ENCODE data around the gene PHF12.
A peak's percentile ranks its signal among the peaks of the same experiment; 100 is the strongest.

Gene PHF12

DNA sequence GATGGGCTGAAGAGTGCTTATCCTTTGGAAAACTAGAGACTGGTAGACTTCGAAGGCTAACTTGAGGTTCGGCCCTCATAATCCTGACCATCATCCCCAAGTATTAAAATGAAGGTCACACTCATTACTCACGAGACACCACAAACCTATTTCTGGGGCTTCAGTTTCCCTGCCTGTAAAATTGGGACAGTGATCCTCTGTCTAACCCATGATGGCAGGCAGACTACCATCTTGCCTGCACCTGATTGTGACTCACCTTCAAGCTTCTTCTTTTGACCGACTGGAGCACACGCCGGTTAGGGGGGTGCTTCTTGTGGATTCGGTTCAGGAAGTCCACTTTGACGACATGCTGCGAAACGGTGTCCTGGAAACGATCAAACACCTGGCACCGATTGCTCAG lies 34.3 kb downstream of the PHF12 start:
- H3K4me3 ChIP-seq (ENCODE audit: insufficient read depth in 1 of 2, low read depth in 1 of 2, low read length in 2 of 2) = no peak overlapping the region
- H3K36me3 ChIP-seq (ENCODE audit: control insufficient read depth in 1 of 2, insufficient read depth in 2 of 2, low read depth in 1 of 2, low read length in 2 of 2) = peaks cover 65 to 93% of the 10 kb centered on the region in 2 experiments
- WGBS = 92% methylated on average over 12 of the region's 12 CpGs
- no peak overlapping the region for H2BK15ac ChIP-seq (ENCODE audit: low read depth, poor library complexity, severe bottlenecking)
- H3K27me3 ChIP-seq (ENCODE audit: control insufficient read depth in 1 of 2, insufficient read depth in 1 of 2, low read length in 2 of 2) = no peaks in the 10 kb centered on the region
- H3K79me1 ChIP-seq (replicated peaks; ENCODE audit: low read length, poor library complexity, severe bottlenecking) = peaks cover 36% of the 10 kb centered on the region
- H2AK5ac ChIP-seq (ENCODE audit: low read length, severe bottlenecking) = no peak overlapping the region
- H3K4me2 ChIP-seq (ENCODE audit: low read length, poor library complexity, severe bottlenecking) = no peak overlapping the region
- H3K18ac ChIP-seq (ENCODE audit: low read depth in 1 of 2, low read length in 2 of 2) = no peak overlapping the region
- DNase-seq = no peak
- no peak overlapping the region for H3K27ac ChIP-seq (ENCODE audit: low read length, poor library complexity, severe bottlenecking)
- H3K4me1 ChIP-seq (ENCODE audit: control insufficient read depth, insufficient read depth, low read depth, low read length) = no peaks in the 10 kb centered on the region
- H2AFZ ChIP-seq (ENCODE audit: low read depth, low read length) = no peak overlapping the region
- H3K9me3 ChIP-seq (ENCODE audit: control insufficient read depth, low read length) = no peaks in the 10 kb centered on the region
- H3K9ac ChIP-seq (ENCODE audit: low read length) = peak overlapping the region; percentile 50
- no peak overlapping the region for H2BK120ac ChIP-seq (ENCODE audit: low read depth, low read length)
- no peak overlapping the region for H2BK5ac ChIP-seq (ENCODE audit: low read depth, low read length, poor library complexity, severe bottlenecking)
- no peak overlapping the region for H4K91ac ChIP-seq (ENCODE audit: low read length)
- H3K14ac ChIP-seq (ENCODE audit: low read length in 2 of 2) = no peak overlapping the region
- H3K4ac ChIP-seq (ENCODE audit: low read depth in 1 of 2, low read length in 2 of 2) = no peak overlapping the region
- H4K8ac ChIP-seq (ENCODE audit: low read length) = no peak overlapping the region
- no peak overlapping the region for H2BK12ac ChIP-seq (ENCODE audit: low read length in 2 of 2)
- H3K23ac ChIP-seq (ENCODE audit: low read length in 2 of 2) = no peak overlapping the region

DNA sequence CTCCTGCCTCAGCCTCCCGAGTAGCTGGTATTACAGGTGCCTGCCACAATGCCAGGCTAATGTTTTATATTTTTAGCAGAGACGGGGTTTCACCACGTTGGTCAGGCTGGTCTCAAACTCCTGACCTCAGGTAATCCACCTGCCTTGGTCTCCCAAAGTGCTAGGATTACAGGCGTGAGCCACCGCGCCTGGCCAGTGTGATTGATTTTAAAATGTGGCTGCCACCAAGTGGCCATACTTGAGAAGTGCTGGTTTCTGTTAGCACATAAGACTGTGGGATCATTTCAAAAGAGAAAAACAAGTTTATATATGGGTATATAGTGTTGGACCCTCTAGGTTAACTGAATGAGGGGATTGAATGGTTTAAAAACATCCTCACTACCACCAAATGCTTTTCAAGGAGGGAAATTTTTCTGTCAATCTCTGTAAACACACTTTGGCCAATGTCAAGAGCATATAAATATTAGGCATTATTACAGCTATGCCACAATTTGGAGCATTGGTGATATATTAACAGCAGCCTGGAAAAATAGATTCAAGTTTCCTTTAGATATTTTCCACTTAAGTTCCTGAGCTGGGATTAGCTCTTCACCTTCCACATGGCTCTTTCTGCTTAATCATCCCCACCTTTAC lies 34.9 kb downstream of the PHF12 start:
- no peak overlapping the region for H3K4me2 ChIP-seq (ENCODE audit: low read length, poor library complexity, severe bottlenecking)
- H3K4me3 ChIP-seq (ENCODE audit: insufficient read depth in 1 of 2, low read depth in 1 of 2, low read length in 2 of 2) = no peak overlapping the region
- no peak overlapping the region for H4K91ac ChIP-seq (ENCODE audit: low read length)
- H3K4me1 ChIP-seq (ENCODE audit: control insufficient read depth, insufficient read depth, low read depth, low read length) = no peaks in the 10 kb centered on the region
- H3K14ac ChIP-seq (ENCODE audit: low read length in 2 of 2) = no peak overlapping the region
- H2BK5ac ChIP-seq (ENCODE audit: low read depth, low read length, poor library complexity, severe bottlenecking) = no peak overlapping the region
- no peak overlapping the region for H2BK12ac ChIP-seq (ENCODE audit: low read length in 2 of 2)
- no peak overlapping the region for H4K8ac ChIP-seq (ENCODE audit: low read length)
- peaks cover 40% of the 10 kb centered on the region for H3K79me1 ChIP-seq (replicated peaks; ENCODE audit: low read length, poor library complexity, severe bottlenecking)
- H2BK120ac ChIP-seq (ENCODE audit: low read depth, low read length) = no peak overlapping the region
- peak; percentile 54 for DNase-seq
- H2AFZ ChIP-seq (ENCODE audit: low read depth, low read length) = no peak overlapping the region
- no peak overlapping the region for H3K9ac ChIP-seq (ENCODE audit: low read length)
- H3K23ac ChIP-seq (ENCODE audit: low read length in 2 of 2) = no peak overlapping the region
- H3K36me3 ChIP-seq (ENCODE audit: control insufficient read depth in 1 of 2, insufficient read depth in 2 of 2, low read depth in 1 of 2, low read length in 2 of 2) = peaks cover 71 to 93% of the 10 kb centered on the region in 2 experiments
- H3K9me3 ChIP-seq (ENCODE audit: control insufficient read depth, low read length) = no peaks in the 10 kb centered on the region
- no peaks in the 10 kb centered on the region for H3K27me3 ChIP-seq (ENCODE audit: control insufficient read depth in 1 of 2, insufficient read depth in 1 of 2, low read length in 2 of 2)
- no peak overlapping the region for H3K18ac ChIP-seq (ENCODE audit: low read depth in 1 of 2, low read length in 2 of 2)
- H3K27ac ChIP-seq (ENCODE audit: low read length, poor library complexity, severe bottlenecking) = no peak overlapping the region
- WGBS = 74% methylated on average over 6 of the region's 6 CpGs
- no peak overlapping the region for H2BK15ac ChIP-seq (ENCODE audit: low read depth, poor library complexity, severe bottlenecking)
- no peak overlapping the region for H2AK5ac ChIP-seq (ENCODE audit: low read length, severe bottlenecking)
- no peak overlapping the region for H3K4ac ChIP-seq (ENCODE audit: low read depth in 1 of 2, low read length in 2 of 2)

DNA sequence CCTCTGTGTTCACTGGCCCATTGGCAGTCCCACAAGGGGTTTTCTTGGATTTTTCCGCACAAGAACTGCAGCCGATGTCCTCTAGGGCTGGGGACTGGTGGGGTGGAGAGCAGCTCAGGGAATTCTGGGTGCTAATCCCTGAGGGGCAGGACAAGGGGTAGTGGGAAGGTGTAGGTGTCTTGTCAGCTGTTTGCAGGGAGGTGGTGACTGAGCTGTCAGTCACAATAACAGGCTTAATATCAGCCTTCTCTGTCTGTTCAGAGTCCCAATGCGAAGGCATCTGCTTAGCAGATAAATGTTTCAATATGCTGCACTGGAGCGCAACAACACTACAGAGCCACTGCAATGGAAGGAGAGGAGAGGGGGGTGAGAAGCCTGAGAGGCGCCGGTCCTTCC lies 38.4 kb downstream of the PHF12 start:
- no peak overlapping the region for H3K27ac ChIP-seq (ENCODE audit: low read length, poor library complexity, severe bottlenecking)
- H3K4me2 ChIP-seq (ENCODE audit: low read length, poor library complexity, severe bottlenecking) = no peak overlapping the region
- no peak overlapping the region for H2AFZ ChIP-seq (ENCODE audit: low read depth, low read length)
- no peak overlapping the region for H3K23ac ChIP-seq (ENCODE audit: low read length in 2 of 2)
- WGBS = 96% methylated on average over 6 of the region's 6 CpGs
- H4K91ac ChIP-seq (ENCODE audit: low read length) = no peak overlapping the region
- H2AK5ac ChIP-seq (ENCODE audit: low read length, severe bottlenecking) = no peak overlapping the region
- H3K18ac ChIP-seq (ENCODE audit: low read depth in 1 of 2, low read length in 2 of 2) = no peak overlapping the region
- H3K4me3 ChIP-seq (ENCODE audit: insufficient read depth in 1 of 2, low read depth in 1 of 2, low read length in 2 of 2) = no peak overlapping the region
- peaks cover 2% of the 10 kb centered on the region for H3K4me1 ChIP-seq (ENCODE audit: control insufficient read depth, insufficient read depth, low read depth, low read length)
- no peak overlapping the region for H2BK15ac ChIP-seq (ENCODE audit: low read depth, poor library complexity, severe bottlenecking)
- H3K79me1 ChIP-seq (replicated peaks; ENCODE audit: low read length, poor library complexity, severe bottlenecking) = peaks cover 44% of the 10 kb centered on the region
- H3K4ac ChIP-seq (ENCODE audit: low read depth in 1 of 2, low read length in 2 of 2) = no peak overlapping the region
- no peaks in the 10 kb centered on the region for H3K9me3 ChIP-seq (ENCODE audit: control insufficient read depth, low read length)
- H3K14ac ChIP-seq (ENCODE audit: low read length in 2 of 2) = no peak overlapping the region
- no peak overlapping the region for H2BK12ac ChIP-seq (ENCODE audit: low read length in 2 of 2)
- H2BK120ac ChIP-seq (ENCODE audit: low read depth, low read length) = no peak overlapping the region
- H2BK5ac ChIP-seq (ENCODE audit: low read depth, low read length, poor library complexity, severe bottlenecking) = no peak overlapping the region
- H3K9ac ChIP-seq (ENCODE audit: low read length) = no peak overlapping the region
- H3K27me3 ChIP-seq (ENCODE audit: control insufficient read depth in 1 of 2, insufficient read depth in 1 of 2, low read length in 2 of 2) = no peaks in the 10 kb centered on the region
- DNase-seq = no peak
- H4K8ac ChIP-seq (ENCODE audit: low read length) = no peak overlapping the region
- peaks cover 81 to 94% of the 10 kb centered on the region in 2 experiments for H3K36me3 ChIP-seq (ENCODE audit: control insufficient read depth in 1 of 2, insufficient read depth in 2 of 2, low read depth in 1 of 2, low read length in 2 of 2)

DNA sequence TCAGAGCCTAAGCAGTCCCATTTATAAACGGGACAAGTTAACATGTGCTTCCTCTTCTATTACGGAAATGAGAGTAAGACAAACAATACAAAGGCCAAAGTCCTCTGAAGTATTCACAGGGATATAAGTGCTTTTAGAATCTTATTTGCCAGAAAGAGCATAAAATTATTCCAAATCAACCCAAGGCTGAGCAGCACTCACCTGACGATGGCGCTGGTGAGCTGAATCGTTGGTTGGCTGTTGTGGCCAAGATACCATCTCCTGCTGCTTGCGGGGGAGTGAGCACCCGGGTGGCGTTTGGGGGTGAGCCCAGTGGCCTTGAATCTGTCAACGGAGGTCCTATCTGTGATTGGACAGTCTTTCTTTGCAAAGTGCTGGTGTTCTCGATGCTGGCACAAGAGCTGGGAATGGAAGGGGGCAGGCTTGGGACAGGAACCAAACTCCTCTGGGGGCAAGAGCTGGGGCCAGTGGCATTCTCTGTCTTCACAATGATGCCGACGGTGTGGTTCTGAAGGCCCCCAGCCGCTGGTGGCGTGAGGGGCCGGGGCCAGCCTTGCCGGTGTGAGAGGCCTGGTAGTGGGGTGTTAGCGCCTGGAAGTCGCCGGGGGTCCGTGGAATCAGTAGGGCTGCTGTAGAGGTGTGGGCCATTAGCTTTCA lies 38.9 kb downstream of the PHF12 start:
- Histone ChIP-seq H3K9ac (ENCODE audit: low read length) (peak overlapping the region; percentile 31), H4K8ac (ENCODE audit: low read length) (no peak overlapping the region), H3K27ac (ENCODE audit: low read length, poor library complexity, severe bottlenecking) (no peak overlapping the region), H3K9me3 (ENCODE audit: control insufficient read depth, low read length) (no peaks in the 10 kb centered on the region), H3K36me3 (ENCODE audit: control insufficient read depth in 1 of 2, insufficient read depth in 2 of 2, low read depth in 1 of 2, low read length in 2 of 2) (peaks cover 80 to 91% of the 10 kb centered on the region in 2 experiments), H4K91ac (ENCODE audit: low read length) (no peak overlapping the region), H2BK120ac (ENCODE audit: low read depth, low read length) (no peak overlapping the region), H2AFZ (ENCODE audit: low read depth, low read length) (no peak overlapping the region), H3K23ac (ENCODE audit: low read length in 2 of 2) (no peak overlapping the region), H3K79me1 (replicated peaks; ENCODE audit: low read length, poor library complexity, severe bottlenecking) (peaks cover 44% of the 10 kb centered on the region), H2BK12ac (ENCODE audit: low read length in 2 of 2) (no peak overlapping the region), H3K4me2 (ENCODE audit: low read length, poor library complexity, severe bottlenecking) (no peak overlapping the region), H2BK5ac (ENCODE audit: low read depth, low read length, poor library complexity, severe bottlenecking) (no peak overlapping the region), H2BK15ac (ENCODE audit: low read depth, poor library complexity, severe bottlenecking) (no peak overlapping the region), H3K27me3 (ENCODE audit: control insufficient read depth in 1 of 2, insufficient read depth in 1 of 2, low read length in 2 of 2) (no peaks in the 10 kb centered on the region), H3K18ac (ENCODE audit: low read depth in 1 of 2, low read length in 2 of 2) (no peak overlapping the region), H3K4me3 (ENCODE audit: insufficient read depth in 1 of 2, low read depth in 1 of 2, low read length in 2 of 2) (no peak overlapping the region), H3K14ac (ENCODE audit: low read length in 2 of 2) (no peak overlapping the region), H3K4me1 (ENCODE audit: control insufficient read depth, insufficient read depth, low read depth, low read length) (peaks cover 2% of the 10 kb centered on the region), H3K4ac (ENCODE audit: low read depth in 1 of 2, low read length in 2 of 2) (no peak overlapping the region), H2AK5ac (ENCODE audit: low read length, severe bottlenecking) (no peak overlapping the region)
- WGBS = 95% methylated on average over 19 of the region's 20 CpGs
- DNase-seq = no peak

Measured in mesenchymal stem cell (in vitro differentiated cells and primary cell).